Pancreas (tissue), 10 donors: ENCODE measurements around the gene ZSCAN21. TPM values are rescaled to one million over a fixed set of nuclear protein-coding genes. Genes with fewer than 3 reads are reported as not detected.

ENCODE experiments used
- ATAC-seq, 4 donors: fragments of 200-7000 bp; cut with Tn5 transposase; one replicate each; pipeline versions ENCODE4 v1.8.0 to v1.9.1; 2020; ENCODE audit warnings: mild to moderate bottlenecking in 4 of 4, moderate library complexity in 4 of 4
- DNase-seq, 6 donors: peaks; one replicate each; pipeline ENCODE4 v3.0.0-alpha.2; 2020
- FAIRE-seq: peaks from 2 replicates; lab custom pipeline; 2012; peaks lifted over from hg19 to GRCh38; lab: Jason Lieb, UNC
- H3K27ac ChIP-seq, 4 donors: fragments of 200-600 bp; sonication (generic); 1 replicate in 3 of 4; 2 replicates in 1 of 4; pipeline versions ENCODE4 v1.5.0 to v1.8.0; 2020
- H3K27me3 ChIP-seq, 4 donors: fragments of 200-600 bp; one replicate each; pipeline ENCODE4 v1.8.0; 2021
- H3K36me3 ChIP-seq, 3 donors: fragments of 200-600 bp; sonication (generic) in 1 of 3; one replicate each; pipeline versions ENCODE4 v1.5.0 to v1.8.0; 2020 to 2021
- H3K4me1 ChIP-seq, 3 donors: fragments of 200-600 bp; one replicate each; pipeline ENCODE4 v1.8.0; 2021
- H3K4me3 ChIP-seq, 4 donors: fragments of 200-600 bp; sonication (generic) in 2 of 4; one replicate each; pipeline versions ENCODE4 v1.5.0 to v1.8.0; 2020 to 2021
- H3K9me3 ChIP-seq, 4 donors: fragments of 200-600 bp; one replicate each; pipeline ENCODE4 v1.8.0; 2021
- CTCF ChIP-seq, 4 donors: fragments of 200-600 bp; sonication (generic) in 3 of 4; IDR thresholded peaks; one replicate each; pipeline versions ENCODE4 v1.5.0 to v1.8.0; 2021; ENCODE audit warnings: antibody characterized with exemption in 4 of 4
- WGBS, 2 donors: extraction: QIAGEN DNeasy Blood & Tissue Kit; methylation state at CpG; one replicate each; pipeline ENCODE4 v1.1.7; 2013; 5-methylcytosine and 5-hydroxymethylcytosine counted together
- intact Hi-C, 3 donors: fragments of 100-400 bp; cut with DNase I; formaldehyde crosslinking; loops; one replicate each; pipeline versions ENCODE4 v1.11.1 to v1.14.2; 2022
- polyA plus RNA-seq, 2 donors: library from polyadenylated mRNA; stranded (reverse); fragments of 200-250 nt; gene quantifications; one replicate each; pipeline ENCODE4 v1.2.3, GENCODE V29; 2013
- total RNA-seq, 6 donors: library from RNA; stranded (reverse); fragmentation: NEBNext Ultra II Directional in 4 of 6; extraction: Animal tissue kit (Norgen Biotek cat#: 25700) in 4 of 6; gene quantifications; one replicate each; pipeline versions ENCODE4 v1.2.1 to v1.2.4, GENCODE V29; 2021 to 2023
- donor health status: healthy with polysubstance abuse.
- donor health status: DM: no; HTN: no; CAD: no; lungs with moderate emphysema.
- donor health status: DM: no; HTN: no; CAD: no.
- donor health status: control.
- donor health status: control.
- donor health status: Bipolar disorder and iron deficiency.
- donor health status: DM: yes; HTN: yes; CAD: no.
- donor health status: DM: no; HTN: no; CAD: no.
- donor health status: DM: no; HTN: no; CAD: no.
- donor health status: DM: yes; HTN: yes; CAD: no.

Gene ZSCAN21
- total and polyA plus RNA-seq, 8 donors: 3.8 to 11.8 (median 6.6) TPM

- 1% methylated on average over 68 of the region's 68 CpGs for WGBS, 2 donors
- TF ChIP-seq CTCF (IDR thresholded peaks at IDR 0.05): no peak
- peak; percentile 91 to 95 (median 94) for ATAC-seq
- Histone ChIP-seq H3K27me3 (no peaks in the 10 kb centered on the region), H3K27ac (peak within 1 kb of the TSS; percentile 70 to 84 (median 80)), H3K4me3 (peak within 1 kb of the TSS; percentile 59 to 97 (median 79)), H3K9me3 (no peaks in the 10 kb centered on the region), H3K36me3 (peaks cover 0 to 25% (median 2%) of the 10 kb centered on the region in 3 donors), H3K4me1 (peaks cover 0 to 7% (median 7%) of the 10 kb centered on the region in 3 donors)
- FAIRE-seq: no peak
- intact Hi-C loops: no loop called here
- peak; percentile 78 to 97 (median 85) for DNase-seq
These were observed 39.3 kb downstream of the ZSCAN21 start, which contains the start of gene COPS6 for GRCh38 chr7:100088621-100089457. COPS6 (plus strand) TSS chr7:100088969; CDS start chr7:100088991, 22 bp downstream.

GRCh38 chr7:100089458-100090196 lies 40.1 kb downstream of the ZSCAN21 start:
- 26 to 35% methylated on average over 7 of the region's 7 CpGs for WGBS, 2 donors
- no peak for TF ChIP-seq CTCF (IDR thresholded peaks at IDR 0.05)
- intact Hi-C loops: no loop called here
- no peak for FAIRE-seq
- Histone ChIP-seq H3K27ac (peak overlapping the region in 1 of 4 donors; percentile 84), H3K27me3 (no peaks in the 10 kb centered on the region), H3K9me3 (no peaks in the 10 kb centered on the region), H3K4me1 (peaks cover 0 to 7% (median 7%) of the 10 kb centered on the region in 3 donors), H3K4me3 (peak overlapping the region; percentile 59 to 97 (median 79)), H3K36me3 (peaks cover 0 to 31% (median 9%) of the 10 kb centered on the region in 3 donors)
- no peak for ATAC-seq
- DNase-seq: no peak

GRCh38 chr7:100090527-100091410 lies 41.2 kb downstream of the ZSCAN21 start:
- ATAC-seq (no peak), FAIRE-seq (no peak), DNase-seq (no peak)
- Histone ChIP-seq H3K9me3 (no peaks in the 10 kb centered on the region), H3K4me3 (no peak overlapping the region), H3K27me3 (no peaks in the 10 kb centered on the region), H3K36me3 (peaks cover 0 to 42% (median 13%) of the 10 kb centered on the region in 3 donors), H3K4me1 (peaks cover 0 to 7% (median 7%) of the 10 kb centered on the region in 3 donors), H3K27ac (no peak overlapping the region)
- 89 to 91% methylated on average over 14 of the region's 14 CpGs for WGBS, 2 donors
- no peak for TF ChIP-seq CTCF (IDR thresholded peaks at IDR 0.05)
- intact Hi-C loops: no loop called here

- H3K36me3 ChIP-seq: peaks cover 0 to 50% (median 21%) of the 10 kb centered on the region in 3 donors
- 68 to 70% methylated on average over 19 of the region's 19 CpGs for WGBS, 2 donors
- no peak for ATAC-seq
- intact Hi-C loops: no loop called here
- no peak overlapping the region for H3K4me3 ChIP-seq
- DNase-seq: no peak
- no peak for FAIRE-seq
- H3K27ac ChIP-seq: no peak overlapping the region
- no peaks in the 10 kb centered on the region for H3K9me3 ChIP-seq
- H3K4me1 ChIP-seq: peaks cover 0 to 7% (median 7%) of the 10 kb centered on the region in 3 donors
- H3K27me3 ChIP-seq: no peaks in the 10 kb centered on the region
- no peak for TF ChIP-seq CTCF (IDR thresholded peaks at IDR 0.05)
These were observed 42.0 kb downstream of the ZSCAN21 start for GRCh38 chr7:100091411-100092181.
